ENCODE data around the gene CYBC1.

DNA sequence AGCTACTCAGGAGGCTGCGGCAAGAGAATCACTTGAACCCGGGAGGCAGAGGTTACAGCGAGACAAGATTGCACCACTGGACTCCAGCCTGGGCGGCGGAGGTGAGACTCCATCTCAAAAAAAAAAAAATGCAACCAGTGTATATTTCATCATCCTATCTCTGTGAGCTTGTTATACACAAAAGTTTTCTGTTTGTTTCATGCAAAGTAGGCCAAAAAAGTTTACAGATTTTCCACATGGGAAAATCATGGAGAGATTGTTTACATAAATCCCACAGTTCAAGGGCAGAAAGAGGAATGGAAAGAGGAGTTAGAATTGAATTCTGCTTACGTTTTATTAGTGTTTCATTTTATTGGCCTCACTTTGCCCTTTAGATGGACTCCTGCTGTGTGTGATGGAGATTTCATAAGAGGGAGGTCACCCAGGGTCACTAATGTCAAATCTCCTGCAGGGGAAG, 32.7 kb upstream of the CYBC1 start:
- TF ChIP-seq, protein P1, sequence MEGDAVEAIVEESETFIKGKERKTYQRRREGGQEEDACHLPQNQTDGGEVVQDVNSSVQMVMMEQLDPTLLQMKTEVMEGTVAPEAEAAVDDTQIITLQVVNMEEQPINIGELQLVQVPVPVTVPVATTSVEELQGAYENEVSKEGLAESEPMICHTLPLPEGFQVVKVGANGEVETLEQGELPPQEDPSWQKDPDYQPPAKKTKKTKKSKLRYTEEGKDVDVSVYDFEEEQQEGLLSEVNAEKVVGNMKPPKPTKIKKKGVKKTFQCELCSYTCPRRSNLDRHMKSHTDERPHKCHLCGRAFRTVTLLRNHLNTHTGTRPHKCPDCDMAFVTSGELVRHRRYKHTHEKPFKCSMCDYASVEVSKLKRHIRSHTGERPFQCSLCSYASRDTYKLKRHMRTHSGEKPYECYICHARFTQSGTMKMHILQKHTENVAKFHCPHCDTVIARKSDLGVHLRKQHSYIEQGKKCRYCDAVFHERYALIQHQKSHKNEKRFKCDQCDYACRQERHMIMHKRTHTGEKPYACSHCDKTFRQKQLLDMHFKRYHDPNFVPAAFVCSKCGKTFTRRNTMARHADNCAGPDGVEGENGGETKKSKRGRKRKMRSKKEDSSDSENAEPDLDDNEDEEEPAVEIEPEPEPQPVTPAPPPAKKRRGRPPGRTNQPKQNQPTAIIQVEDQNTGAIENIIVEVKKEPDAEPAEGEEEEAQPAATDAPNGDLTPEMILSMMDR (IDR thresholded peaks at IDR 0.05; ENCODE audit: control extremely low read depth in 1 of 3, insufficient read depth in 1 of 3, low read depth in 1 of 3, low read length in 3 of 3), result no peak
- no peak for TF ChIP-seq SP1 (IDR thresholded peaks at IDR 0.05; ENCODE audit: low read depth, low read length)
- no peak for TF ChIP-seq POLR2A (IDR thresholded peaks at IDR 0.05; ENCODE audit: control extremely low read depth in 1 of 2, low read depth in 2 of 2, low read length in 2 of 2)

All from H1 (cell line).